HG03558 (cell line): ENCODE measurements around the gene PEX14.

Experiments used
- ATAC-seq: cut with Tn5 transposase; IDR thresholded peaks from one replicate; pipeline ENCODE4 v1.9.1; 2021; ENCODE audit warnings: moderate number of reproducible peaks; ENCODE audit not compliant: unreplicated experiment; ENCODE audit errors: extremely low read depth

The PEX14 gene

GRCh38 chr1:10656431-10656830 lies 181.7 kb downstream of the PEX14 start:
- no peak for ATAC-seq

GRCh38 chr1:10657088-10657847 lies 182.5 kb downstream of the PEX14 start:
- ATAC-seq = no peak

GRCh38 chr1:10658396-10659066 lies 183.8 kb downstream of the PEX14 start:
- ATAC-seq = no peak

DNA sequence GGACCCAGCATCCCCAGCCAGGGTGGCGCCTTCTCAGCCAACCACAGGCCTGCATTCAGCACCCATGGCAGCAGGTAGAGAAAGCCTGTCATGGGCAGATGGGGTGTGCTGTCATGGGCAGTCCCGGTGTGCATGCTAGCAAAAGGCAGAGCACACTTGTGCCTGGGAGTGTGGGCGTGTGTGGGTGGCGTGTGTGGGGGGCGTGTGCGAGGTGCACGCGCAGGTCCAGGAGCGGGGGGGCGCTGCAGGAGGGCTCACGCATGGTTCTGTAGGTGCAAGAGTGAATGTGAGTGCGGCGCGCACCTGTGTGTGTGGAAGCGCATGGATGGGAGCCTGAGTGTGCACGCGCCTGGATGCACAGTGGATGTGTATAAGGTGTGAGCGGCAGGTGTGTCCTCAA lies 184.5 kb downstream of the PEX14 start:
- ATAC-seq = no peak

GRCh38 chr1:10659646-10660540 lies 185.1 kb downstream of the PEX14 start:
- ATAC-seq = no peak

DNA sequence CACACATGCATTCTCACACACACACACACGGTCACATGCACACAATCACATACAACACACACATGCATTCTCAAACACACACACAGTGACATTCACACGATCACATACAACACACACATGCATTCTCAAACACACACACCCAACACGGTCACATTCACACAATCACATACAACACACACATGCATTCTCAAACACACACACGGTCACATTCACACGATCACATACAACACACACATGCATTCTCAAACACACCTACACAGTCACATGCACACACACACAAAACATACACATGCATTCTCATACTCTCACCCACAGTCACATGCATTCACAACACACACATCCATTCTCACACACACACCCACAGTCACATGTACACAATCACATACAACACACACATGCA lies 186.7 kb downstream of the PEX14 start:
- ATAC-seq = no peak

GRCh38 chr1:10662090-10662688 lies 187.4 kb downstream of the PEX14 start:
- ATAC-seq = no peak

DNA sequence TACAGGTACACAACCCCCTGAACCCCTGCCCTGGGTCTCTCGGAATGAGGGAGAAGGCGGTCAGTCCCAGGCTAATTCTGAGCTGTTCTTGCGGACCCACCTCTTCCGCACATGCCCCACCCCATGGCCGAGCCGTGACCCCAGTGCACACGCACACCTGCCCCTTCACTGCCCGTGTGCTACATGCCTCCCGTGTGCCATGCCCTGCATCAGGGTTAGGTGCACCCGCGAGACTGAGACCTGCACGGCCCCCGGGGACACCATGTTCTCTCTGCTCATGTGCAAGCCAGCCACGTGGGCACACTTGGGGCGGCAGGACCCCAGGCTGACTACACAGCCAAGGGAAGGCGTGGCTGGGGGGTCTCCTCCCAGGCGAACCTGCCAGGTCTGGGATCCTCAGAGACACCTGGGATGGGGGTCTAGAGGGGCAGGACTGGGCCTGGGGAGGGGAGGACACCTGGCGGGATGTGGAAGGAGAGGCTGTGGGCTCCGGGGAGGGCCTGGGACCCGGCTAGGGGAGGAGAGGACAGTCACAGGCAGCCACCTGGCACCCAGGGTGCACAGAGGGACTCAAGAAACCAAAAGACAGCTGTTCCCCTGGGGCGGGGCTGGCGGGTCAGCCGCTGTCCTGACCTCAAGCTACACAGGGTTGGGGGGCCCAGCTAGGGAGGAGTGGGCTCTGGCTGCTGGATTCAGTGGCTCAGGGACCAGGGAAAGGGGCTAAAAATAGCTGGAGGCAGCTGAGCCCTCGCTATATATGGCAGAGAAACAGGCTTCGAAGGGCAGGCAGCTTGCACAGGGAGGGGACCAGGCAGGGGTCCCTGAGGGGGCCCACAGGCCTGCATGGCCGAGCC lies 188.3 kb downstream of the PEX14 start:
- ATAC-seq = no peak

DNA sequence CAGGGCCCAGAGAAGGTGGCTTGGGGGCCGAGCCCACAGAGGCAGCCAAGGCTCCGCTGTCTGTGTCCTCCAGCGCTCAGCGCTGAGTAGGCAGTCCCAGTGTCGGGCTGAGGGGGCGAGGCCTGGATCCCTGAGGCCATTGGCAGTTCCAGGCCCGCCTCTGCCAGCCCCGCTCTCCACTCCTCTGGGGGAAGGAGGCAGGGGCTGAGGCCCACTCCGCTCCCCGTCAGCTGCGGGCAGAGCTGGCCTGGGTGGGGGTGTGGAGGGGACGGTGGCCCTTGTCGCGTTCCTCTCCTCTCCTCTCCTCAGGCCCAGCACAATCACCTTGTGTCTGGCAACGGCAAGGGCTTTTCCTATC lies 188.9 kb downstream of the PEX14 start:
- no peak for ATAC-seq

DNA sequence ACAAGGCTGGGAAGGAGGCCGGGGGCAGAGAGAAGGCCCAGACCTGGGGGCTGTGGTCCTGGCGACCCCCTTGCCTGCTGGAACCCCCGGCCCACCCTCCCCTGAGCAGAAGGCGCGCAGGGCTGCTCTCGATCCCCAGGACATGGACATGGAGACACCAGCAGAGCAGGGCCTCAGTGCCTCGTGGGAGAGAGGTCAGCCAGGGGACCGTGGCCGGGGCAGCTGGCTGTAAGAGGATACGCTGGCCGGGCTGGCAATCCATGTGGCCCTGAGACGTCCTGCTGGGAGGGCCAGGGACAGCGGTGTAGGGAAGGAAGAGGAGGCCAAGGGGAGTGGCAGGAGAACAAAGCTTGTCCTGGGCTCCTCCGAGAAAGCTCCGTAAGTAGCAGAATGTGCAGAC lies 189.5 kb downstream of the PEX14 start:
- no peak for ATAC-seq

- no peak for ATAC-seq
Measured at GRCh38 chr1:10665226-10665625, 190.5 kb downstream of the PEX14 start.

DNA sequence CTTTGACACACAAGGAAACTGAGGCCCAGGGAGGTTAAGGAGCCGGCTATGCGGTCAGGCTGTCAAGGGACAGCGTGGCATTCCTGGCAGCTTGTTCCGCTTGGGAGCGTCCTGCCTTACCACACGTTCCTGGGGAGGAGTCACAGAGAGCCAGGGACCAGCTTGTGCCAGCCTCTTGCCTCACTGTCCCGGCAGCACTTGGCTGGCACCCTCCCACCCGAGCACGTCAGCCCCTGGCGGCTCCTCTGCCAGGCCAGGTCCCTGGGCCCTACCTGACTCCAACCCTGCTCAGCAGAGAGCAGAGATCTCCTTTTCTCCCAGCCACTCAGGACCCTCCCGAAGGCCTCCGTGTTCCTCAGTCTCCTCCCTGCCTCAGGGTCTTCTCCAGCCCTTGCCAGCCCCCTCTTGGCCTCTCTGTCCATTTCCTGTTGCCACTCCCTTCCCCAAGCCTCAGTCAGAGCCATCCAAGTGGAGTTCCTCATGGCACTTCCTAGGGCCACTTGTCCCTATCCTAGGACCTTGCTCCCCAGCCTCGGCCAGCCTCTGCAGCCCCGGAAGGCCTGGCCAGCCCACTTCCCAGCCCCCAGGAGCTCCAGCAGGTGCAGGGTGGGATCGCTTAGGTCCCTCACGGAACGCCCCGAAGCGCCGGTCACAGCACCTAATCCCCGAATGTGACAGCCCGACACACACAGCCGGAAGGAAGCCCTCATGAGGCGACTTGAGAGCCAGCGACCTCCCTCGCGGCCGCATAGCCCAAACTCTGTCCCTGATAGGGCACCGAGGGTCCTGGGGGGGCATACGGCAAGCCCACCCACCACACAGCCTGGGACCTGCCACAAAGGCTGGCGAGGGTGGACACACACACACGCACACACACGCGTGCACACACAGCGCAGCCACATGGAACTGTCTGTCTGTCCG lies 191.4 kb downstream of the PEX14 start:
- no peak for ATAC-seq

DNA sequence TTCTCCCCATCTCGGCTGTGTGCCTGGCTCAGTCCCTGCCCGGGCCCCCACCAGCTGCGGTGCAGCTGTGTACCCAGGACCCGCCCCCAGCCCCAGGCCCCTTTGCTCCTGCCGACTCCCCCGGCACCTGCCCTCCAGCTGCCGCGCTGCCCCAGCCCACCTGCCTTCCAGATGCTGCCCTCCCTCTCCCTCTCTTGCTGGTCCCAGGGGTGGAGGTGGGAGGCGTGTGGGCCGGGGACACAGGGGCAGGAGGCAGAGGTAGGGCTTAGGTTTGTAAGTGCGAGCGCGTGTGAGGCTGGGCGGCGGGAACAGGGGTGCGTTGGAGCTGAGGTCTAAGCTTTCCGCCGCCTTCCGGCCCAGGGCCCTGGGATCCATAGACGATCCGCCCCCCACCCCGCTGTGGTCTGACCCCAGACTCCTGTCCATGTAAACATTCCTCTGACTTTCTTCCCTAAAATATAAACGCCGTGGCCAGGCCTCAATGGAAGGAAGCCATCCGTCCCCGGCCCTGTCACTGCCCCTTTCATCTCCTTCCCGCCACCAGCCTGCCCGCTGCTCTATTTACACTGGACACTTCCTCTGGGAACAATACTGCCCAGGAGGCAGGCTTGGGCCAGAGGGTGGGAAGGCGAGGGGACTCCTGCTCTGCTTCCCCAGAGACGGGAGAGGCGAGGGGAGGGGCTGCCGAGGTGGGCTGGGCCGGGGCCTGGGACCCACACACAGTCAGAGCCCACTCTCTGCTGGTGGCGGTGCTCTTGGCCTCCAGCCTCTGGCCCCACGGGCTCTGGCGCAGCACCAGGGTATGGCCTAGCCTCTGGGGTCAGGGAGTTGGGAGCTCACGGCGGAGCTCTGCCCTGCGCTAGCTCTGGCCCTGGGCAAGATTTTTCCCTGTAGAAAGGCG lies 193.4 kb downstream of the PEX14 start:
- ATAC-seq = no peak

GRCh38 chr1:10669570-10669969 lies 194.8 kb downstream of the PEX14 start:
- no peak for ATAC-seq

GRCh38 chr1:10670190-10670589 lies 195.4 kb downstream of the PEX14 start:
- no peak for ATAC-seq

DNA sequence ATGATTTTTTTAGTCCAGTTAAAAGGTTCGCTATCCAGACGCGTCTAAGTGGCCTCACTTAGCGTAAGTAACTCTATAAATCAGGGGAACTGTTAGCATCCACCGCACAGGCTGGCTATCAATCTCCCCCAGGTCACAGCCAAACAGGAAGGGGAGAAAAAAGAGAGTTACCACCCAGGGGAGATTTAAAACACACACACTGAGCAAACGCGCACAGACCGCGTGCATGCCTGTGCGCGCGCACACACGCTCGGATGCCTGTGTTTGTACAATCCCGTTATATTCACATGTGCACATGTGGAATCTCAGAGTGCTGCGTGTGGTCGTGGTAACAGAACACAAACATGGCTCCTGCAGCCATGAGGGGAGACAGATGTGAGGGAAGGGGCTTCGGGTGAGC lies 196.3 kb downstream of the PEX14 start:
- no peak for ATAC-seq

- ATAC-seq = no peak
Measured at GRCh38 chr1:10671622-10672342, 197.0 kb downstream of the PEX14 start.
